Tibial nerve (tissue), 4 donors: ENCODE results near the gene TMEM218.

Experiments used
- EP300 ChIP-seq, 2 donors: sonication (generic); formaldehyde crosslinking; IDR thresholded peaks; one replicate each; pipeline ENCODE4 v1.6.1; 2017; ENCODE audit warnings: antibody characterized with exemption in 2 of 2, mild to moderate bottlenecking in 1 of 2
- POLR2A ChIP-seq, 2 donors: fragments of 450-650 bp; IDR thresholded peaks; one replicate each; pipeline ENCODE4 v1.6.1; 2017; ENCODE audit warnings: antibody characterized with exemption in 2 of 2, mild to moderate bottlenecking in 2 of 2, moderate library complexity in 2 of 2
- TF ChIP-seq, protein P1 (sequence below), 5 experiments: fragments of 200-600 bp in 3 of 5; fragments of 450-650 bp in 2 of 5; sonication (generic) in 3 of 5; IDR thresholded peaks; one replicate each; pipeline ENCODE4 v1.5.1; 2016 to 2019; ENCODE audit warnings: antibody characterized with exemption in 5 of 5, mild to moderate bottlenecking in 3 of 5, moderate library complexity in 2 of 5

- TF ChIP-seq, protein P1, sequence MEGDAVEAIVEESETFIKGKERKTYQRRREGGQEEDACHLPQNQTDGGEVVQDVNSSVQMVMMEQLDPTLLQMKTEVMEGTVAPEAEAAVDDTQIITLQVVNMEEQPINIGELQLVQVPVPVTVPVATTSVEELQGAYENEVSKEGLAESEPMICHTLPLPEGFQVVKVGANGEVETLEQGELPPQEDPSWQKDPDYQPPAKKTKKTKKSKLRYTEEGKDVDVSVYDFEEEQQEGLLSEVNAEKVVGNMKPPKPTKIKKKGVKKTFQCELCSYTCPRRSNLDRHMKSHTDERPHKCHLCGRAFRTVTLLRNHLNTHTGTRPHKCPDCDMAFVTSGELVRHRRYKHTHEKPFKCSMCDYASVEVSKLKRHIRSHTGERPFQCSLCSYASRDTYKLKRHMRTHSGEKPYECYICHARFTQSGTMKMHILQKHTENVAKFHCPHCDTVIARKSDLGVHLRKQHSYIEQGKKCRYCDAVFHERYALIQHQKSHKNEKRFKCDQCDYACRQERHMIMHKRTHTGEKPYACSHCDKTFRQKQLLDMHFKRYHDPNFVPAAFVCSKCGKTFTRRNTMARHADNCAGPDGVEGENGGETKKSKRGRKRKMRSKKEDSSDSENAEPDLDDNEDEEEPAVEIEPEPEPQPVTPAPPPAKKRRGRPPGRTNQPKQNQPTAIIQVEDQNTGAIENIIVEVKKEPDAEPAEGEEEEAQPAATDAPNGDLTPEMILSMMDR (IDR thresholded peaks at IDR 0.05), result no peak
- no peak for TF ChIP-seq POLR2A (IDR thresholded peaks at IDR 0.05)
- TF ChIP-seq EP300 (IDR thresholded peaks at IDR 0.05), result no peak
These were observed 3.0 kb downstream of the TMEM218 start for GRCh38 chr11:125108469-125108868.
